ENCODE data around the gene DUSP28. TPM values are rescaled to one million over a fixed set of nuclear protein-coding genes. Genes with fewer than 3 reads are reported as not detected.
"Not testable (repeated sequence)": the region's sequence is repeated elsewhere in the genome, so short reads cannot be mapped to it uniquely, and the experiment has no call there.

The DUSP28 gene
- total RNA-seq, 1 donor from 2014 or later: 5.3 TPM

- ATAC-seq (no peak), DNase-seq (no peak)
- no peak overlapping the region for H3K27ac ChIP-seq
- peaks cover 6% of the 10 kb centered on the region for H3K4me1 ChIP-seq
- H3K36me3 ChIP-seq: peaks cover 10% of the 10 kb centered on the region
- intact Hi-C loops (cut with DNase I): no loop called here
- no peaks in the 10 kb centered on the region for H3K9me3 ChIP-seq
- H3K27me3 ChIP-seq: no peaks in the 10 kb centered on the region
- H3K4me3 ChIP-seq: no peak overlapping the region
- TF ChIP-seq CTCF (IDR thresholded peaks at IDR 0.05): no peak
Measured at GRCh38 chr2:240519396-240520129, 40.6 kb upstream of the DUSP28 start.

- H3K36me3 ChIP-seq: peaks cover 10% of the 10 kb centered on the region
- H3K4me3 ChIP-seq: no peak overlapping the region
- no peaks in the 10 kb centered on the region for H3K27me3 ChIP-seq
- intact Hi-C loops (cut with DNase I): no loop called here
- no peak for TF ChIP-seq CTCF (IDR thresholded peaks at IDR 0.05)
- H3K4me1 ChIP-seq: peaks cover 6% of the 10 kb centered on the region
- ATAC-seq (peak; percentile 39), DNase-seq (no peak)
- H3K27ac ChIP-seq: no peak overlapping the region
- H3K9me3 ChIP-seq: no peaks in the 10 kb centered on the region
Measured at GRCh38 chr2:240520130-240520973, 39.8 kb upstream of the DUSP28 start.

- Histone ChIP-seq H3K4me3 (no peak overlapping the region), H3K27me3 (no peaks in the 10 kb centered on the region), H3K4me1 (peaks cover 6% of the 10 kb centered on the region), H3K9me3 (no peaks in the 10 kb centered on the region), H3K27ac (no peak overlapping the region), H3K36me3 (peaks cover 10% of the 10 kb centered on the region)
- ATAC-seq (peak; percentile 14), DNase-seq (no peak)
- TF ChIP-seq CTCF (IDR thresholded peaks at IDR 0.05): no peak
- intact Hi-C loops (cut with DNase I): no loop called here
Measured at GRCh38 chr2:240520974-240521350, 39.2 kb upstream of the DUSP28 start.

GRCh38 chr2:240521885-240522284 lies 38.3 kb upstream of the DUSP28 start:
- H3K36me3 ChIP-seq: peaks cover 10% of the 10 kb centered on the region
- ATAC-seq; H3K4me1 ChIP-seq; H3K9me3 ChIP-seq; intact Hi-C loops (cut with DNase I); H3K4me3 ChIP-seq; H3K27me3 ChIP-seq; H3K27ac ChIP-seq; DNase-seq: not testable (repeated sequence)

- H3K9me3 ChIP-seq: no peaks in the 10 kb centered on the region
- intact Hi-C loops (cut with DNase I): no loop called here
- H3K4me1 ChIP-seq: peaks cover 6% of the 10 kb centered on the region
- H3K36me3 ChIP-seq: peaks cover 10% of the 10 kb centered on the region
- H3K4me3 ChIP-seq: no peak overlapping the region
- H3K27ac ChIP-seq: no peak overlapping the region
- no peaks in the 10 kb centered on the region for H3K27me3 ChIP-seq
- ATAC-seq (no peak), DNase-seq (no peak)
- TF ChIP-seq CTCF (IDR thresholded peaks at IDR 0.05): no peak
Measured at GRCh38 chr2:240522406-240522805, 37.8 kb upstream of the DUSP28 start.
